Mucosa of descending colon (tissue), 3 donors: ENCODE measurements around the gene AKAP12. TPM values are rescaled to one million over a fixed set of nuclear protein-coding genes. Genes with fewer than 3 reads are reported as not detected.
"Not testable (repeated sequence)": the region's sequence is repeated elsewhere in the genome, so short reads cannot be mapped to it uniquely, and the experiment has no call there.

Experiments used
- ATAC-seq: fragments of 200-7000 bp; cut with Tn5 transposase; one replicate; pipeline ENCODE4 v1.9.1; 2020; ENCODE audit warnings: mild to moderate bottlenecking, moderate library complexity
- DNase-seq, 3 donors: peaks; one replicate each; pipeline ENCODE4 v3.0.0-alpha.2; 2020
- H3K36me3 ChIP-seq: fragments of 200-600 bp; one replicate; pipeline ENCODE4 v1.8.0; 2021; ENCODE audit warnings: low read depth, mild to moderate bottlenecking
- H3K4me1 ChIP-seq: fragments of 200-600 bp; one replicate; pipeline ENCODE4 v1.8.0; 2021; ENCODE audit warnings: low read depth, mild to moderate bottlenecking
- H3K4me3 ChIP-seq: fragments of 200-600 bp; one replicate; pipeline ENCODE4 v1.8.0; 2021; ENCODE audit warnings: mild to moderate bottlenecking
- H3K9me3 ChIP-seq: fragments of 200-600 bp; one replicate; pipeline ENCODE4 v1.8.0; 2021; ENCODE audit warnings: mild to moderate bottlenecking
- CTCF ChIP-seq: fragments of 200-600 bp; IDR thresholded peaks from one replicate; pipeline ENCODE4 v1.8.0; 2022; ENCODE audit warnings: antibody characterized with exemption, mild to moderate bottlenecking
- intact Hi-C, 2 donors: fragments of 100-400 bp; cut with DNase I in 1 of 2; cut with micrococcal nuclease in 1 of 2; formaldehyde crosslinking; loops; one replicate each; pipeline versions ENCODE4 v1.11.0 to v1.11.1; 2022; cut with DNase I, micrococcal nuclease
- total RNA-seq, 3 donors: library from RNA; stranded (reverse); fragmentation: NEBNext Ultra II Directional in 2 of 3; extraction: Animal tissue kit (Norgen Biotek cat#: 25700) in 2 of 3; gene quantifications; one replicate each; pipeline versions ENCODE4 v1.2.1 to v1.2.4, GENCODE V29; 2021 to 2023
- donor health status: DM: no; HTN: no; CAD: no; lungs with moderate emphysema.
- donor health status: DM: no; HTN: no; CAD: no.
- donor health status: DM: no; HTN: yes; CAD: no.

Gene AKAP12
- total RNA-seq, 3 donors from 2014 or later: 6.3 to 192 (median 15.3) TPM

- Histone ChIP-seq H3K4me1 (no peaks in the 10 kb centered on the region), H3K9me3 (no peaks in the 10 kb centered on the region), H3K36me3 (no peaks in the 10 kb centered on the region), H3K4me3 (no peak overlapping the region)
- no peak for DNase-seq
- no peak for TF ChIP-seq CTCF
- no peak for ATAC-seq
- intact Hi-C loops: loop anchor here in 1 of 2 donors (10.0 kb wide), 1 partner anchor 445 kb away; no protein-coding TSS in a partner anchor
Observed at GRCh38 chr6:151339369-151339768, 99.6 kb downstream of the AKAP12 start.

GRCh38 chr6:151340219-151340978, 100.6 kb downstream of the AKAP12 start:
- Histone ChIP-seq H3K4me3 (no peak overlapping the region), H3K9me3 (no peaks in the 10 kb centered on the region), H3K4me1 (no peaks in the 10 kb centered on the region), H3K36me3 (no peaks in the 10 kb centered on the region)
- intact Hi-C loops: no loop called here
- DNase-seq (no peak), ATAC-seq (no peak)
- TF ChIP-seq CTCF: no peak

GRCh38 chr6:151341476-151342195, 101.9 kb downstream of the AKAP12 start:
- no peak for ATAC-seq
- Histone ChIP-seq H3K4me3 (no peak overlapping the region), H3K36me3 (no peaks in the 10 kb centered on the region), H3K4me1 (no peaks in the 10 kb centered on the region), H3K9me3 (no peaks in the 10 kb centered on the region)
- no peak for DNase-seq
- TF ChIP-seq CTCF: no peak
- intact Hi-C loops: no loop called here

- H3K9me3 ChIP-seq, DNase-seq, intact Hi-C loops, H3K36me3 ChIP-seq, H3K4me1 ChIP-seq, ATAC-seq, H3K4me3 ChIP-seq: not testable (repeated sequence)
Observed at GRCh38 chr6:151342750-151343149, 103.0 kb downstream of the AKAP12 start.

- no peak for ATAC-seq
- H3K36me3 ChIP-seq: no peaks in the 10 kb centered on the region
- TF ChIP-seq CTCF: no peak
Observed at GRCh38 chr6:151349651-151350270, 110.0 kb downstream of the AKAP12 start.

More at GRCh38 chr6:151349651-151350270, 110.0 kb downstream of the AKAP12 start:
- intact Hi-C loops: no loop called here
- H3K9me3 ChIP-seq: no peaks in the 10 kb centered on the region
- no peak for DNase-seq
- H3K4me3 ChIP-seq: no peak overlapping the region
- no peaks in the 10 kb centered on the region for H3K4me1 ChIP-seq
